OCI-LY7 (cell line): ENCODE results near the gene GBA3.

ENCODE experiments used
- EZH2phosphoT487 ChIP-seq: fragments of 200-600 bp; sonication (generic); IDR thresholded peaks from 2 replicates; pipeline ENCODE4 v1.6.1; 2018; ENCODE audit warnings: low read depth, borderline replicate concordance, mild to moderate bottlenecking, mixed run types, antibody characterized with exemption, low read length, moderate library complexity, mixed read lengths
- TF ChIP-seq, protein P1 (sequence below): fragments of 200-600 bp; sonication (generic); conservative IDR thresholded peaks from 2 replicates; pipeline ENCODE4 v1.5.1; 2014; ENCODE audit warnings: mild to moderate bottlenecking, antibody characterized with exemption, low read length, moderate library complexity, mixed read lengths

DNA sequence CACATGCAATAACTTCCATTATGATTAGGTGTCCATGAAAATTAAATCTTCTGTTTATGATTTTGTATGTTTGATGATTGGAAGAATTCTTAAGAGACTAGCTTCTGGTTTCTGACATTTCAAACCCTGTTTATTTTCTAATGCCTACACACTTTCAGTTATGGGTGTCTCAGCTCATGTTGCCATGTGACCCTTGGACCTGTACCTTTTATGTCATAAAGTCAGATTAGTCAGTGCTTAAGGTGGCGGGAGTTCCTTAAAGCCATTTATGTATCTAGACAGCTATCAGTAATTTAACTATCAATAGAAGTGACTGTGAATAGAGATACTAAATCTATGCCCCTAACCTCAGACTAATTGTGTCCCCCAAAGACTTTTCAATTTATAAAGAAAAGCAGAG lies 155.6 kb downstream of the GBA3 start:
- TF ChIP-seq, protein P1, sequence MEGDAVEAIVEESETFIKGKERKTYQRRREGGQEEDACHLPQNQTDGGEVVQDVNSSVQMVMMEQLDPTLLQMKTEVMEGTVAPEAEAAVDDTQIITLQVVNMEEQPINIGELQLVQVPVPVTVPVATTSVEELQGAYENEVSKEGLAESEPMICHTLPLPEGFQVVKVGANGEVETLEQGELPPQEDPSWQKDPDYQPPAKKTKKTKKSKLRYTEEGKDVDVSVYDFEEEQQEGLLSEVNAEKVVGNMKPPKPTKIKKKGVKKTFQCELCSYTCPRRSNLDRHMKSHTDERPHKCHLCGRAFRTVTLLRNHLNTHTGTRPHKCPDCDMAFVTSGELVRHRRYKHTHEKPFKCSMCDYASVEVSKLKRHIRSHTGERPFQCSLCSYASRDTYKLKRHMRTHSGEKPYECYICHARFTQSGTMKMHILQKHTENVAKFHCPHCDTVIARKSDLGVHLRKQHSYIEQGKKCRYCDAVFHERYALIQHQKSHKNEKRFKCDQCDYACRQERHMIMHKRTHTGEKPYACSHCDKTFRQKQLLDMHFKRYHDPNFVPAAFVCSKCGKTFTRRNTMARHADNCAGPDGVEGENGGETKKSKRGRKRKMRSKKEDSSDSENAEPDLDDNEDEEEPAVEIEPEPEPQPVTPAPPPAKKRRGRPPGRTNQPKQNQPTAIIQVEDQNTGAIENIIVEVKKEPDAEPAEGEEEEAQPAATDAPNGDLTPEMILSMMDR = no peak
- no peak for TF ChIP-seq EZH2phosphoT487
